SK-N-SH (cell line): ENCODE measurements around the gene CCDC88C. TPM values are rescaled to one million over a fixed set of nuclear protein-coding genes. Genes with fewer than 3 reads are reported as not detected.

ENCODE experiments used
- CTCF ChIA-PET: fragments of 300-600, 350-600 bp; formaldehyde crosslinking; extraction: SDS; loops from one replicate; lab custom pipeline; 2021; lab: Yijun Ruan, JAX
- POLR2A ChIA-PET: fragments of 350-600 bp; sonication (Branson Sonifier 250); formaldehyde crosslinking; extraction: SDS; loops from one replicate; lab custom pipeline; 2020; ENCODE audit warnings: antibody characterized with exemption, inconsistent platforms; lab: Yijun Ruan, JAX
- DNase-seq: peaks from one replicate; pipeline ENCODE4 v3.0.0; 2012
- H2AFZ ChIP-seq: fragments of 200-600 bp; sonication (generic); 2 replicates; pipeline ENCODE4 v1.8.1; 2016; ENCODE audit warnings: antibody characterized with exemption, mild to moderate bottlenecking, low read depth
- H3F3A ChIP-seq: fragments of 200-600 bp; sonication (generic); replicated peaks from 2 replicates; pipeline ENCODE3; 2016; ENCODE audit warnings: antibody characterized with exemption, mild to moderate bottlenecking; ENCODE audit not compliant: insufficient read depth
- H3K27ac ChIP-seq, 2 experiments: fragments of 200-500 bp in 1 of 2; fragments of 200-600 bp in 1 of 2; sonication (Bioruptor generic) in 1 of 2; sonication (generic), shearing (Covaris generic) in 1 of 2; 2 replicates each; pipeline versions ENCODE4 v1.5.1 to v1.6.1; 2014 to 2016; ENCODE audit warnings: low read depth in 2 of 2, inconsistent platforms in 1 of 2, low read length in 1 of 2, mild to moderate bottlenecking in 1 of 2, mixed read lengths in 1 of 2
- H3K27me3 ChIP-seq: fragments of 200-600 bp; sonication (generic), shearing (Covaris generic); 2 replicates; pipeline ENCODE4 v1.6.1; 2016; ENCODE audit warnings: mixed run types; ENCODE audit not compliant: insufficient read depth
- H3K36me3 ChIP-seq, 2 experiments: fragments of 200-500 bp in 1 of 2; fragments of 200-600 bp in 1 of 2; sonication (Bioruptor generic) in 1 of 2; sonication (generic) in 1 of 2; replicated peaks in 1 of 2; 2 replicates each; pipeline versions ENCODE3 to v1.5.1; 2014 to 2016; ENCODE audit warnings: low read length in 1 of 2, mild to moderate bottlenecking in 1 of 2; ENCODE audit not compliant: insufficient read depth in 2 of 2, control insufficient read depth in 1 of 2
- H3K4me1 ChIP-seq, 2 experiments: fragments of 200-500 bp in 1 of 2; fragments of 200-600 bp in 1 of 2; sonication (Bioruptor generic) in 1 of 2; sonication (generic), shearing (Covaris generic) in 1 of 2; 2 replicates each; pipeline versions ENCODE4 v1.5.1 to v1.6.1; 2014 to 2016; ENCODE audit warnings: low read depth in 1 of 2, low read length in 1 of 2, mixed run types in 1 of 2; ENCODE audit not compliant: insufficient read depth in 2 of 2, control insufficient read depth in 1 of 2
- H3K4me2 ChIP-seq: fragments of 200-600 bp; sonication (generic), shearing (Covaris generic); 2 replicates; pipeline ENCODE4 v1.6.1; 2017; ENCODE audit warnings: mixed run types
- H3K4me3 ChIP-seq, 2 experiments: fragments of 200-500 bp in 1 of 2; fragments of 200-600 bp in 1 of 2; sonication (Bioruptor generic) in 1 of 2; sonication (generic), shearing (Covaris generic) in 1 of 2; 2 replicates each; pipeline versions ENCODE4 v1.5.1 to v1.8.1; 2014 to 2016; ENCODE audit warnings: low read depth in 2 of 2, inconsistent platforms in 1 of 2, low read length in 1 of 2, mild to moderate bottlenecking in 1 of 2, mixed read lengths in 1 of 2, moderate library complexity in 1 of 2
- H3K79me2 ChIP-seq: fragments of 200-600 bp; sonication (generic); 2 replicates; pipeline ENCODE4 v1.8.1; 2017; ENCODE audit warnings: mild to moderate bottlenecking; ENCODE audit not compliant: insufficient read depth
- H3K9ac ChIP-seq: fragments of 200-600 bp; sonication (generic); 2 replicates; pipeline ENCODE4 v1.6.1; 2017; ENCODE audit warnings: mixed run types
- H3K9me2 ChIP-seq: fragments of 200-600 bp; sonication (generic); 2 replicates; pipeline ENCODE4 v1.6.1; 2017; ENCODE audit warnings: mixed run types
- H3K9me3 ChIP-seq: fragments of 200-600 bp; sonication (generic); 2 replicates; pipeline ENCODE4 v1.6.1; 2017; ENCODE audit warnings: mixed run types, mild to moderate bottlenecking, moderate library complexity
- H4K20me1 ChIP-seq: fragments of 200-600 bp; sonication (generic); 2 replicates; pipeline ENCODE4 v1.6.1; 2017; ENCODE audit warnings: mild to moderate bottlenecking, mixed run types; ENCODE audit not compliant: insufficient read depth
- EZH2phosphoT487 ChIP-seq: fragments of 200-600 bp; sonication (generic); IDR thresholded peaks from 2 replicates; pipeline ENCODE4 v1.6.1; 2017; ENCODE audit warnings: low read depth, mixed run types, mild to moderate bottlenecking, antibody characterized with exemption, moderate library complexity, borderline replicate concordance
- FOSL2 ChIP-seq: IDR thresholded peaks from 2 replicates; pipeline ENCODE4 v1.4.0; 2012; ENCODE audit warnings: low read depth, mild to moderate bottlenecking, moderate library complexity, borderline replicate concordance
- FOXJ3 ChIP-seq: sonication (generic); formaldehyde crosslinking; IDR thresholded peaks from 2 replicates; pipeline ENCODE4 v1.5.1; 2020; ENCODE audit warnings: mild to moderate bottlenecking, missing genetic modification reagents
- GATA2 ChIP-seq: sonication (generic); formaldehyde crosslinking; IDR thresholded peaks from 2 replicates; pipeline ENCODE4 v1.5.0; 2020; ENCODE audit warnings: mild to moderate bottlenecking, missing genetic modification reagents
- NFIC ChIP-seq: IDR thresholded peaks from 2 replicates; pipeline ENCODE4 v1.4.0; 2012; ENCODE audit warnings: borderline replicate concordance
- RCOR1 ChIP-seq: fragments of 150-350 bp; IDR thresholded peaks from 2 replicates; pipeline ENCODE4 v1.6.1; 2017; ENCODE audit warnings: antibody characterized with exemption, low read length
- SIN3A ChIP-seq: IDR thresholded peaks from 2 replicates; pipeline ENCODE4 v1.6.1; 2012; ENCODE audit warnings: low read depth, mild to moderate bottlenecking, low read length, moderate library complexity, borderline replicate concordance
- TAF1 ChIP-seq: IDR thresholded peaks from 2 replicates; pipeline ENCODE4 v1.6.1; 2012; ENCODE audit warnings: low read depth, mild to moderate bottlenecking, low read length, moderate library complexity, borderline replicate concordance
- TCF12 ChIP-seq: IDR thresholded peaks from 2 replicates; pipeline ENCODE4 v1.4.0; 2012
- YY1 ChIP-seq: IDR thresholded peaks from 2 replicates; pipeline ENCODE4 v1.4.0; 2012; ENCODE audit warnings: low read depth, mild to moderate bottlenecking
- WGBS: methylation state at CpG from one replicate; pipeline ENCODE4 v1.1.6; 2017; ENCODE audit warnings: low lambda C conversion rate; 5-methylcytosine and 5-hydroxymethylcytosine counted together
- polyA plus RNA-seq, 3 experiments: library from polyadenylated mRNA; depleted of rRNA; stranded (reverse); fragments of >200 nt; gene quantifications; 2 replicates each; pipeline ENCODE4 v1.2.3, GENCODE V29; 2012
- TF ChIP-seq, protein P1 (sequence below): IDR thresholded peaks from 2 replicates; pipeline ENCODE4 v1.4.0; 2012; ENCODE audit warnings: low read depth, borderline replicate concordance
- TF ChIP-seq, protein P2 (sequence below): IDR thresholded peaks from 2 replicates; pipeline ENCODE4; 2012
- TF ChIP-seq, protein P3 (sequence below): IDR thresholded peaks from 2 replicates; pipeline ENCODE4 v1.4.0; 2012; ENCODE audit warnings: low read depth

The CCDC88C gene
- polyA plus RNA-seq, 1 of the 3 experiments (the other 2 are of a cell fraction), result 0.39 TPM

DNA sequence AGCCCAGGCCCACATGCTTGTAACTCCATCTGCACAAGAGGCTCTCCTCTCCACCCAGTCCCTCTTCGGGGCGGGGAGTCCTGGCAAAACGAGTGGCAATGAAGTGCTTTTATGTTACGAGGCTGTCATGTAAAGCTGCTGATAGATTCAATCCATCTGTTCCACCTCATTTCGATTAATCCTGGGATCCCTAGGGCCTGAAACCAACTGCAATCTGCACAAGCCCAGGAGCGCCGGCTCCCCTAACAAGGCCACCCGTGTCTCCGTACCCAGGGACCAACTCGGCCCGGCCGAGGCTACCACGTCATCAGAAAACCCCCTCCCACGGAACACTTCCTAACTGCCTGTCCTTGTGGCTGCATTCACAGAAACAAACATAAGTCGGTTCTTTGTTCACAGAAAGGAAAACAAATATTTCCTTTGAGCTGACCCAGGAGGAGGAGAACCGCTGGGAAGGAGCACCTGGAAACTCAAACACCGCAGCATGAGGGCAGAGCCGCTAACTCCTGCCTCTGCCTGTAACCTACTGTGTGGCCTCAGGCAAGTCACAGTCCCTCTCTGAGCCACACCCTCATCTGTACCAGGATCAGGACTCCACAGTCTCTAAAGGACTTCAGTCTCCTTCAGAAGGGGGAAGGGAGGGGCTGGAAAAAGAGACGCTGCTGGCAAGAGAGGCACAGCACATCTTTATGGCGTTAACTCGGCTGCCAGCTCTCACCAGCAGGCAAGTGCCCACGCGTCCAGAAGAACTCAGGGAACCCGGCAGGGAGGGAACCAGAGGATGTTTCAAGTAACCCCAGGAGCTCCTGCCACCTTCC, 47.8 kb downstream of the CCDC88C start:
- TF ChIP-seq FOSL2 (no peak), TCF12 (no peak), GATA2 (CRISPR knock-in tag) (no peak), TAF1 (no peak), RCOR1 (no peak)
- TF ChIP-seq, protein P1, sequence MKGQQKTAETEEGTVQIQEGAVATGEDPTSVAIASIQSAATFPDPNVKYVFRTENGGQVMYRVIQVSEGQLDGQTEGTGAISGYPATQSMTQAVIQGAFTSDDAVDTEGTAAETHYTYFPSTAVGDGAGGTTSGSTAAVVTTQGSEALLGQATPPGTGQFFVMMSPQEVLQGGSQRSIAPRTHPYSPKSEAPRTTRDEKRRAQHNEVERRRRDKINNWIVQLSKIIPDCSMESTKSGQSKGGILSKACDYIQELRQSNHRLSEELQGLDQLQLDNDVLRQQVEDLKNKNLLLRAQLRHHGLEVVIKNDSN, result no peak
- TF ChIP-seq, protein P2, sequence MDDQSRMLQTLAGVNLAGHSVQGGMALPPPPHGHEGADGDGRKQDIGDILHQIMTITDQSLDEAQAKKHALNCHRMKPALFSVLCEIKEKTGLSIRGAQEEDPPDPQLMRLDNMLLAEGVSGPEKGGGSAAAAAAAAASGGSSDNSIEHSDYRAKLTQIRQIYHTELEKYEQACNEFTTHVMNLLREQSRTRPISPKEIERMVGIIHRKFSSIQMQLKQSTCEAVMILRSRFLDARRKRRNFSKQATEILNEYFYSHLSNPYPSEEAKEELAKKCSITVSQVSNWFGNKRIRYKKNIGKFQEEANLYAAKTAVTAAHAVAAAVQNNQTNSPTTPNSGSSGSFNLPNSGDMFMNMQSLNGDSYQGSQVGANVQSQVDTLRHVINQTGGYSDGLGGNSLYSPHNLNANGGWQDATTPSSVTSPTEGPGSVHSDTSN, result no peak
- TF ChIP-seq, all 33 proteins: peak for 0
- 76% methylated on average over 24 of the region's 24 CpGs for WGBS
- no peaks in the 10 kb centered on the region for H3K36me3 ChIP-seq
- H2AFZ ChIP-seq, result no peak overlapping the region
- H3K27me3 ChIP-seq, result no peaks in the 10 kb centered on the region
- DNase-seq, result no peak
- no peak overlapping the region for H3K9ac ChIP-seq
- H3K27ac ChIP-seq, result no peak overlapping the region
- H3F3A ChIP-seq, result no peaks in the 10 kb centered on the region
- H3K4me3 ChIP-seq, result no peak overlapping the region
- H4K20me1 ChIP-seq, result no peaks in the 10 kb centered on the region
- H3K4me1 ChIP-seq, result peaks cover 10 to 54% of the 10 kb centered on the region in 2 experiments
- no peaks in the 10 kb centered on the region for H3K9me2 ChIP-seq
- no peaks in the 10 kb centered on the region for H3K9me3 ChIP-seq
- CTCF ChIA-PET, result interaction anchor here (14.4 kb wide), 1 partner anchor 44 kb away, joined by 154 read pairs; no protein-coding TSS in a partner anchor
- no peaks in the 10 kb centered on the region for H3K79me2 ChIP-seq
- POLR2A ChIA-PET, result no interaction called here
- no peak overlapping the region for H3K4me2 ChIP-seq

DNA sequence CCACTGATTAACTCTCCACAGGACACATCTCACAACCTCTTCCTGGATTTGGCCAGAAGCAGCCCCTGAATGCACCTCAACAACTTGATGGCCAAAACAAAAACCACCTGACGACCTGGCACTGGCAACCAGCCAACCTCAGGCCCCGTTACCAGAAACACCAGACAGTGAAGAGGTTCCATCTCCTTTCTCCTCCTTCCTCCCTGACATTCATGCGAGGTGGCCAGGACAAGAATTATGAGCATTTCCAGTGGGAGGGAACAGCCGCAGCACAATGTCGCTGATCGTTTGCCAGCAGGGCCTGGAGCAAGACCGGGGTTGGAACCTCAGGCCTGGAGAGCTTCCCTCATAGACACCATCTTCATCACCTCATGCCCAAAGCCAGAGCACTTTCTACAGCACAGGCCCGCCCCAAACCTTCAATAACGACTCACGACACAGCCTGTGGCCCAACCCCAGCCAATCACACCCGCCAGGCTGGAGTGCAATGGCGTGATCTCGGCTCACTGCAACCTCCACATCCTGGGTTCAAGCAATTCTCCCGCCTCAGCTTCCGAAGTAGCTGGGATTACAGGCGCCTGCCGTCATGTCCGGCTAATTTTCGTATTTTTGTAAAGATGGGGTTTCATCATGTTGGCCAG, 48.7 kb downstream of the CCDC88C start:
- no peaks in the 10 kb centered on the region for H3K79me2 ChIP-seq

More for the DNA sequence above, 48.7 kb downstream of the CCDC88C start:
- TF ChIP-seq, protein P3, sequence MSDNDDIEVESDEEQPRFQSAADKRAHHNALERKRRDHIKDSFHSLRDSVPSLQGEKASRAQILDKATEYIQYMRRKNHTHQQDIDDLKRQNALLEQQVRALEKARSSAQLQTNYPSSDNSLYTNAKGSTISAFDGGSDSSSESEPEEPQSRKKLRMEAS, result no peak
- no peak for TF ChIP-seq FOXJ3 (CRISPR knock-in tag)
- no peak for TF ChIP-seq NFIC
- TF ChIP-seq SIN3A, result no peak
- TF ChIP-seq FOSL2, result no peak
- no peak for TF ChIP-seq EZH2phosphoT487
- TF ChIP-seq YY1, result no peak
- TF ChIP-seq, protein P2, result no peak
- Histone ChIP-seq H3K4me1 (peaks cover 10 to 44% of the 10 kb centered on the region in 2 experiments), H3F3A (no peaks in the 10 kb centered on the region), H3K9me2 (no peaks in the 10 kb centered on the region), H3K27ac (no peak overlapping the region), H3K4me2 (no peak overlapping the region), H3K9me3 (no peaks in the 10 kb centered on the region), H3K27me3 (no peaks in the 10 kb centered on the region), H3K4me3 (no peak overlapping the region), H4K20me1 (no peaks in the 10 kb centered on the region), H3K9ac (no peak overlapping the region), H3K36me3 (no peaks in the 10 kb centered on the region), H2AFZ (no peak overlapping the region)
- 78% methylated on average over 9 of the region's 19 CpGs for WGBS
- ChIA-PET CTCF (interaction anchor here (0.8 to 14.4 kb wide), 2 partner anchors 9 to 43 kb away, joined by 3 to 154 read pairs; no protein-coding TSS in a partner anchor), POLR2A (no interaction called here)
- no peak for DNase-seq
